ENCODE results near the gene ASXL2. TPM values are rescaled to one million over a fixed set of nuclear protein-coding genes. Genes with fewer than 3 reads are reported as not detected.
"Not testable (repeated sequence)": the region's sequence is repeated elsewhere in the genome, so short reads cannot be mapped to it uniquely, and the experiment has no call there.

ASXL2 gene
- total RNA-seq: 10 to 100 TPM; 47.9 to 58.5 TPM

DNA sequence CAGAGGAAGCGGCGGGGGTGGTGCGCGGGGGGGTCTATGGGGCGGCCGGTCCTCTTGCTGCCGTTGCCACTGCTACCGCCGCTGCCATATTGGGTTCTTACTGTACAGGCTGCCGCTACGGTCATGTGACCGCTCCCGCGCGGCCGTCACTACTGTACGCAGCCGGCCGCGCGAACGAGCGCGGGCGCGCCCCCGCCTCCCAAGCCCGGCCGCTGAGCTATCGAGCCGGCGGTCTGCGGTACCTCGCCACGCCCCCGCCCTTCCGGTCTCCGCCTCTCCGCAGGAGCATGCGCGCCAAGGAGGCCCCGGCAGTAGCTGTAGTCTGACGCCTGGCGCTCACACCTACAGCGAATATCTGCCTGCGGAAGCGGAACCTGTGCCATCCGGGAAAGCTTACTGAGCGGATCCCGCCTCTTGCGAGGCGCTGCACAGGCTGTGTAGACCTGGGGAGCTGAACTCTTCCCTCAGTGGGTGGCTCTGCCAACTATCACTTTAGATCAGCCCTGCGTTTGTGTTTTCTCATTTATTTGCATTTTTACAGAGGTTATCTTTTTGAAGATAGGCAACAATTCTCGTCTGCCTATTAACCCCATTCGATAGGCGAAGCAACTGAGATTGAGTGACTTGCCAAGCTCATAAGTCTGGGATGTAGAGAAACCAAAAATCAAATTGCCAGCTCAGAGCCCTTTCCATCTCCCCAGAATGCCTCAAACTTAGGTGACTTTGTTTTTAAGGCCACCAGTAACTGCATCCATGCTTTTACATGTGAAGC is at the start of gene ASXL2:
ASXL2 (minus strand) TSS at position 127 of the 772 bp plus-strand sequence. CDS start 265 bp downstream, outside the sequence.
- DNase-seq: peak; percentile 99
- no peaks in the 10 kb centered on the region for H3K27me3 Mint-ChIP-seq
- peaks cover 31% of the 10 kb centered on the region for H3K4me1 Mint-ChIP-seq
- ATAC-seq (ENCODE audit: low read depth): peak; percentile 91
- POLR2A ChIA-PET: interaction anchor here (0.6 to 2.2 kb wide), 24 partner anchors 8 to 1134 kb away, joined by 3 to 28 read pairs (median 3); partner anchors contain the start of genes ADGRF3, DTNB, HADHA and HADHB
- peaks cover 11% of the 10 kb centered on the region for H3K36me3 Mint-ChIP-seq
- H3K9me3 Mint-ChIP-seq: no peaks in the 10 kb centered on the region
- peak within 1 kb of the TSS; percentile 95 for H3K4me3 Mint-ChIP-seq
- H3K27ac Mint-ChIP-seq: peak within 1 kb of the TSS; percentile 95

DNA sequence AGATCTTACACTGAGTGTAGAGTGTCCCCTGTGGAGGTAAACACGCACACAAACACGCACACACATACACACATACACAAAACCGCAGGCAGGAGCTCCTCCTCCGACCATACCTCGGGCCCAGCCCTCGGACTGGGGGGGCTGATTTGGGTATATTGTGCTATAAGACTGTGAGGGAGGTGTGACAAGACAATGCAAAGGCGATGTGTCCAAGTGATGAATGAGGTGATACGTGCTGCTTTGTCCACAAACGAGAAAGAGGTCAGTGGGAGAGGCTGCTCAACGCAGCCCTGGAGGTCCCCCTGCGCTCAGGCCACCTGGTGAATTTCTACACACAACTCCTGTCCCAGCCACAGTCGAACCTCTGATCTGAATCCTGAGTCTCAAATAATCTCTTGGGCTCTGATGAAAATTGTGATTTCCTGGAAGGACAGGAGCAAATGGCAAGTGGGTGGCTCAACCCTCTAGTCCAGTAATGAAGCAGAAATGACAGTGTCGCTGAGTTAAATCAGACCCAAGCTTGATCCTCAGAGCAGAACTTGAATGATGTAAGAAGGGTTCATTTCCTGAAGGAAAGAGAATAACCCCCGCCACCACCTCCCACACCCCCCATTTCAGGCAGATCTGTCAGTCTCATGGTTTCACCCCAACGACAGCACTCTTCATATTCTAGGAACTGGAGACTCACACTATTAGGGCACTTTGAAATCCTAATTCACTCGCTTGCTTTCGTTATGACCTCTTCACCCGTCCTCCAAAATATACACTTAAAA is 48.9 kb upstream of the ASXL2 start:
- Mint-ChIP-seq H3K4me3 (no peak overlapping the region), H3K27me3 (peaks cover 9% of the 10 kb centered on the region)
- ATAC-seq (ENCODE audit: low read depth): no peak

DNA sequence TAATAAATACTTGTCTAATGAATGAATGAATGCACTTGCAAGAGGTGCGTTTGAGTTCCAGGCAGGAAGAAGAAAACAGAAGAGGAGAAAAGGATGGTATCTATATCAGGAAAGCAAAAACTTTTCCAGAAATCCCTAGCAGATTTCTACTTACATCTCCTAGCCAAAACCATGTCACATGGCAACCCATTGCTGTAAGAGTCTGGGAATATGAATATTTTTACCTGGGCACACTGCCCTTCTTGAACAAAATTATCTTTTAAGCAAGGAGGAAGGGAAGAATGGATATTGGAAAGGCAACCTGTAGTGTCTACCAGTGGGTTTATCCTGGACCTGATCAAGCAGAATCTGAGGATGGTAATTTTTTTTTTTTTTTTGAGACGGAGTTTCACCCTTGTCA is 44.2 kb upstream of the ASXL2 start:
- Mint-ChIP-seq H3K27ac (no peak overlapping the region), H3K9me3 (no peaks in the 10 kb centered on the region), H3K4me1 (no peaks in the 10 kb centered on the region), H3K4me3 (no peak overlapping the region), H3K27me3 (peaks cover 14% of the 10 kb centered on the region), H3K36me3 (peaks cover 3% of the 10 kb centered on the region)
- DNase-seq (no peak), ATAC-seq (ENCODE audit: low read depth) (no peak)
- POLR2A ChIA-PET: no interaction called here

More for the DNA sequence above, 48.9 kb upstream of the ASXL2 start:
- H3K9me3 Mint-ChIP-seq: no peaks in the 10 kb centered on the region
- POLR2A ChIA-PET: no interaction called here
- no peak for DNase-seq
- H3K27ac Mint-ChIP-seq: no peak overlapping the region
- peaks cover 6% of the 10 kb centered on the region for H3K36me3 Mint-ChIP-seq
- H3K4me1 Mint-ChIP-seq: peaks cover 3% of the 10 kb centered on the region

DNA sequence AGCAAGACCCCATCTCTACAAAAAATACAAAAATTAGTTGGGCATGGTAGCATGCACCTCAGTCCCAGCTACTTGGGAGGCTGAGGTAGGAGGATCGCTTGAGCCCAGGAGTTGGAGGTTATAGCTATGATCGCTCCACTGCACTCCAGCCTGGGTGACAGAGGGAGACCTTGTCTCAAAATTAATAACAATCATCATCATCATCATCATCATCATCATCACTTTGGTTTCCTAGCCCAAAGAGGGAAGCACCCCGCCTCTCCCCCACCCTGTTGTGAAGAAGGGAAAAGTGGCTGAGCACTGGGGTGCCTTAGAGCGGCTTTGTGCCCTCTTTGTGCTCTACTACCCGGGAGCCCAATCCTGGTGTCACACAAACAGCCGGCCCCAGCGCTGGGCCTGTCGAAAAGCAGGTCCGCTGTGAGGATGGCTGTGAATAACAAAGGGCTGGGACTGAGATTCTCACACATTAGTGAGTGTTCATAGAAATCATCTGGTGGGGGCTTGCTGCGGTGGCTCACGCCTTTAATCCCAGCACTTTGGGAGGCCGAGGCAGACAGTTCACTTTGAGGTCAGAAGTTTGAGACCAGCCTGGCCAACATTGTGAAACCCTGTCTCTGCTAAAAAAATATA is 42.6 kb upstream of the ASXL2 start:
- Mint-ChIP-seq H3K4me3 (no peak overlapping the region), H3K27ac (no peak overlapping the region), H3K4me1 (peaks cover 7% of the 10 kb centered on the region), H3K9me3 (no peaks in the 10 kb centered on the region), H3K27me3 (peaks cover 14% of the 10 kb centered on the region), H3K36me3 (no peaks in the 10 kb centered on the region)
- ATAC-seq (ENCODE audit: low read depth) (no peak), DNase-seq (no peak)
- POLR2A ChIA-PET: no interaction called here

DNA sequence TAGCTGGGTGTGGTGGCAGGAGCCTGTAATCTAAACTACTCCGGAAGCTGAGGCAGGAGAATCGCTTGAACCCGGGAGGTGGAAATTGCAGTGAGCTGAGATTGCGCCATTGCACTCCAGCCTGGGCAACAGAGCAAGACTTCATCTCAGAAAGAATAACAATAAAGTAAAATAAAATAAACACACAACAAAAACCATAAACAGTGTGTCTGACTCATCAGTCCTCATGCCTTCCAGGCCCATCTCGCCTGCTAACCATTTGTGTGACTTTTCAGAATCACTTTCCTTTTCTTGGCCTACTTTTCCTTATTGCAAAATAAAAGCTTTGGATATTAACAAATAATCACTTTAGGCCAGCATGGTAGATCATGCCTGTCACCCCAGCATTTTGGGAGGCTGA is 42.0 kb upstream of the ASXL2 start:
- no peaks in the 10 kb centered on the region for H3K9me3 Mint-ChIP-seq
- H3K4me1 Mint-ChIP-seq: peaks cover 7% of the 10 kb centered on the region
- H3K4me3 Mint-ChIP-seq: no peak overlapping the region
- DNase-seq (no peak), ATAC-seq (ENCODE audit: low read depth) (no peak)
- H3K27me3 Mint-ChIP-seq: peaks cover 14% of the 10 kb centered on the region
- no peak overlapping the region for H3K27ac Mint-ChIP-seq
- no peaks in the 10 kb centered on the region for H3K36me3 Mint-ChIP-seq
- POLR2A ChIA-PET: no interaction called here

DNA sequence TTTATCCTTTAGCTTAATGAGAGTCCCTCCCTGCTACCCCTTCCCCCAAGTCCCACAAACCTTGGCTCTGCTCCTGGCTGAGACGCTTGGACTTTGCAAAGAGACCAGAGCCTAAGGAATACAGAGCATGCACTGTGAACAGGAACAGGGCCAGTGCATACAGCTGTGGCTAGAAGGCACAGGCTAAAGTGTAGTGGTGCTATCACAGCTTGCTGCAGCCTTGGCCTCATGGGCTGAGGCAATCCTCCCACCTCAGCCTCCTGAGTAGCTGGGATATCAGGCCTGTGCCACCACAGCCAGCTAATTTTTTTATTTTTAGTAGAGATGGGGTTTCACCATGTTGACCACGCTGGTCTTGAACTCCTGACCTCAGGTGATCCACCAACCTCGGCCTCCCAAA is 39.5 kb upstream of the ASXL2 start:
- peaks cover 16% of the 10 kb centered on the region for H3K27me3 Mint-ChIP-seq
- H3K4me3 Mint-ChIP-seq: no peak overlapping the region
- DNase-seq (no peak), ATAC-seq (ENCODE audit: low read depth) (no peak)
- H3K9me3 Mint-ChIP-seq: no peaks in the 10 kb centered on the region
- H3K27ac Mint-ChIP-seq: no peak overlapping the region
- peaks cover 12% of the 10 kb centered on the region for H3K4me1 Mint-ChIP-seq
- POLR2A ChIA-PET: interaction anchor here (0.8 to 2.7 kb wide), 3 partner anchors 39 to 245 kb away, joined by 3 to 28 read pairs (median 6); partner anchors contain the start of genes ASXL2 and DTNB
- H3K36me3 Mint-ChIP-seq: no peaks in the 10 kb centered on the region

DNA sequence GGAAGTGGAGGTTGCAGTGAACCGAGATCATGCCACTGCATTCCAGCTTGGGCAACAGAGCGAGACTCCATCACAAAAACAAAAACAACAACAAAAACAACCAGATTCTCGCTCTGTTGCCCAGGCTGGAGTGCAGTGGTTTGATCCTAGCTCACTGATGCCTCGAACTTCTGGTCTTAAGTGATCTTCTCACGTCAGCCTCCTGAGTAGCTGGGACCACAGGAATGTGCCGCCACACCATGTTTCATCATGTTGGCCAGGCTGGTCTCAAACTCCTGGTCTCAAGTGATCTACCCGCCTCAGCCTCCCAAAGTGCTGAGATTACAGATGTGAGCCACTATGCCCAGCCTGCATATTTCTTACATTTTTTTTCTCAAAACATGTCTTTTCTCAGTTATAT is 39.1 kb upstream of the ASXL2 start:
- H3K9me3 Mint-ChIP-seq; ATAC-seq (ENCODE audit: low read depth): not testable (repeated sequence)
- POLR2A ChIA-PET: interaction anchor here (0.8 to 2.7 kb wide), 3 partner anchors 39 to 244 kb away, joined by 3 to 28 read pairs (median 6); partner anchors contain the start of genes ASXL2 and DTNB

DNA sequence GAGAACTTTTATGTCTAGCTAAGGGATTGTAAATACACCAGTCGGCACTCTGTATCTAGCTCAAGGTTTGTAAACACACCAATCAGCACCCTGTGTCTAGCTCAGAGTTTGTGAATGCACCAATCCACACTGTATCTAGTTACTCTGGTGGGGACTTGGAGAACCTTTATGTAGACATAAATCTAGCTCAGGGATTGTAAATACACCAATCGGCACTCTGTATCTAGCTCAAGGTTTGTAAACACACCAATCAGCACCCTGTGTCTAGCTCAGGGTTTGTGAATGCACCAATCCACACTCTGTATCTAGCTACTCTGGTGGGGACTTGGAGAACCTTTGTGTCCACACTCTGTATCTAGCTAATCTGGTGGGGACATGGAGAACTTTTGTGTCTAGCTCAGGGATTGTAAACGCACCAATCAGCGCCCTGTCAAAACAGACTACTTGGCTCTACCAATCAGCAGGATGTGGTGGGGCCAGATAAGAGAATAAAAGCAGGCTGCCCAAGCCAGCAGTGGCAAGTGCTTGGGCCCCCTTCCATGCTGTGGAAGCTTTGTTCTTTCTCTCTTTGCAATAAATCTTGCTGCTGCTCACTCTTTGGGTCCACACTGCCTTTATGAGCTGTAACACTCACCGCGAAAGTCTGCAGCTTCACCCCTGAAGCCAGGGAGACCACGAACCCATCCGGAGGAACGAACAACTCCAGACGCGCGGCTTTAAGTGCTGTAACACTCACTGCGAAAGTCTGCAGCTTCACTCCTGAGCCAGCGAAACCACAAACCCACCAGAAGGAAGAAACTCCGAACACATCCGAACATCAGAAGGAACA is 37.9 kb upstream of the ASXL2 start:
- Mint-ChIP-seq H3K4me3 (peak overlapping the region; percentile 85), H3K27me3 (peaks cover 17% of the 10 kb centered on the region), H3K4me1 (peaks cover 12% of the 10 kb centered on the region), H3K27ac (peak overlapping the region; percentile 94)
- DNase-seq (peak; percentile 64), ATAC-seq (ENCODE audit: low read depth) (peak; percentile 54)
- POLR2A ChIA-PET: interaction anchor here (1.0 to 2.7 kb wide), 4 partner anchors 37 to 243 kb away, joined by 3 to 28 read pairs (median 4); partner anchors contain the start of genes ASXL2 and DTNB
- not testable (repeated sequence) for H3K9me3 Mint-ChIP-seq, H3K36me3 Mint-ChIP-seq

More for the DNA sequence above, 39.1 kb upstream of the ASXL2 start:
- H3K27me3 Mint-ChIP-seq: peaks cover 16% of the 10 kb centered on the region
- not testable (repeated sequence) for H3K36me3 Mint-ChIP-seq, H3K4me3 Mint-ChIP-seq, DNase-seq, H3K27ac Mint-ChIP-seq
- H3K4me1 Mint-ChIP-seq: peaks cover 12% of the 10 kb centered on the region

DNA sequence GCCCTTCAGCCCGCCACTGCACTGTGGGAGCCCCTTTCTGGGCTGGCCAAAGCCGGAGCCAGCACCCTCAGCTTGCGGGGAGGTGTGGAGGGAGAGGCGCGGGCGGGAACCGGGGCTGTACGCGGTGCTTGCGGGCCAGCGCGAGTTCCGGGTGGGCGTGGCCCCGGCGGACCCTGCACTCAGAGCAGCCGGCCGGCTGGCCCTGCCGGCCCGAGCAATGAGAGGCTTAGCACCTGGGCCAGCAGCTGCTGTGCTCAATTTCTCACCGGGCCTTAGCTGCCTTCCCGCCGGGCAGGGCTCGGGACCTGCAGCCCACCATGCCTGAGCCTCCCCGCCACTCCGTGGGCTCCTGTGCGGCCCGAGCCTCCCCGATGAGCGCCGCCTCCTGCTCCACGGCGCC is 37.1 kb upstream of the ASXL2 start:
- not testable (repeated sequence) for H3K9me3 Mint-ChIP-seq; H3K27ac Mint-ChIP-seq; H3K36me3 Mint-ChIP-seq; ATAC-seq (ENCODE audit: low read depth); DNase-seq; H3K4me3 Mint-ChIP-seq
- Mint-ChIP-seq H3K27me3 (peaks cover 17% of the 10 kb centered on the region), H3K4me1 (peaks cover 12% of the 10 kb centered on the region)
- POLR2A ChIA-PET: interaction anchor here (1.2 kb wide), 1 partner anchor 63 kb away, joined by 3 read pairs; no protein-coding TSS in a partner anchor

DNA sequence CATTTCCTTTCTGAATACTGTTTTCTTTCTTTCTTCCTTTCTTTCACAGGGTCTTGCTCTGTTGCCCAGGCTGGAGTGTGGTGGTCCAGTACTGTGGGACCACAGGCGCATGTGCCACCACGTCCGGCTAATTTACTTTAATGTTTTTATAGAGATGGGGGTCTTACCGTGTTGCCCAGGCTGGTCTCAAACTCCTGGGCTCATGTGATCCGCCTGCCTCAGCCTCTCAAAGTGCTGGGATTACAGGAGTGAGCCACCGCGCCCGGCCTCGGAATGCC is 35.3 kb upstream of the ASXL2 start:
- H3K4me3 Mint-ChIP-seq; ATAC-seq (ENCODE audit: low read depth); H3K27ac Mint-ChIP-seq; H3K9me3 Mint-ChIP-seq; H3K36me3 Mint-ChIP-seq; POLR2A ChIA-PET; DNase-seq: not testable (repeated sequence)
- H3K4me1 Mint-ChIP-seq: peaks cover 12% of the 10 kb centered on the region
- peaks cover 15% of the 10 kb centered on the region for H3K27me3 Mint-ChIP-seq

DNA sequence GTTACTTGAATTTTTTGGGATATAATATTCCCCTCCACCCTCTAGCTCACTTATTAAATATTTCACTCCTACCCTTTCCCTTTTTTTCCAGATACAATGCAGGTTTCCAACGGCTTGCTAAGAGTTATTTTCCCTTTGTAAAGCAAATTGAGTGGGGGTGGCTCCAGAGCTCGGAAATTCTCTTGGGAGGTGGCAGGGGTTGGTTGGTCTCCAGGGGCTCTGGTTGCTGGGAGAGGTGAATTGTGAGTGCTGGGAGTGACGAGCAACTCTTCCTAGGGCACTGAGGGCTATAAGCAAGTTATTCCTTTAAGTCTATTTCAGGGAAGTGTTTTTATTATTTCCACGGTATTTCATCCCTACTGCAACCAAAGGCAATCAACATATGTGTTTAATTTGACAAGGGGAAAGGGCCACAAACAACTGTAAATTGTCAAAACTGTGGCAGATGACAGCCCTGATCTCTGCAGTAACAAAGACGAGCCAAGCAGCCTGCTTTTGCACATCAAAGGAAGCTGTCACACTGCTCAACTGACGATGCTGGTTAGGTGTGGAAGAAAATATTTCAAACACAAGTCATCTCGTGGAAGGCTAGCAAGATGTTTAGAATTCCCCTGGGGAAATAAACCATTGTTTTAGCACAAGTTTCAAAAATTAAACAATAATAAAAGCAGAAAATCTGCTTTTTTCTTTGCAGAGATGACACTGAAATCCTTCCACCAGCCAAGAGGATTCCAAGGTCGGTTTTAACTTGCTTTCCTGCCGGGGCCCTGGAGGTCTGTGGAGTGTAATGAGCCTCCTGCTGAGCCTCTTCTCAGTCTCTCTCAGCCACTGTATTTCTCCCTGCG is 34.8 kb upstream of the ASXL2 start:
- H3K27ac Mint-ChIP-seq: no peak overlapping the region
- H3K4me1 Mint-ChIP-seq: peaks cover 12% of the 10 kb centered on the region
- H3K4me3 Mint-ChIP-seq: no peak overlapping the region
- H3K27me3 Mint-ChIP-seq: peaks cover 15% of the 10 kb centered on the region
- H3K9me3 Mint-ChIP-seq: no peaks in the 10 kb centered on the region
- no peaks in the 10 kb centered on the region for H3K36me3 Mint-ChIP-seq
- POLR2A ChIA-PET: no interaction called here
- ATAC-seq (ENCODE audit: low read depth) (peak; percentile 38), DNase-seq (no peak)

DNA sequence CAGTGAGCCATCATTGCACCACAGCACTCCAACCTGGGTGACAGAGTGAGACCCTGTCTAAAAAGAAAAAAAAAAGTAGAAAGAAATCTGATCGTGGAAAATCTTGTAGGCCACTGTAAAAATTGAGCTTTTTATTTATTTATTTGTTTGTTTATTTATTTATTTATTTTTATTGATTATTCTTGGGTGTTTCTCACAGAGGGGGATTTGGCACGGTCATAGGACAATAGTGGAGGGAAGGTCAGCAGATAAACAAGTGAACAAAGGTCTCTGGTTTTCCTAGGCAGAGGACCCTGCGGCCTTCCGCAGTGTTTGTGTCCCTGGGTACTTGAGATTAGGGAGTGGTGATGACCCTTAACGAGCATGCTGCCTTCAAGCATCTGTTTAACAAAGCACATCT is 31.3 kb upstream of the ASXL2 start:
- peaks cover 20% of the 10 kb centered on the region for H3K27me3 Mint-ChIP-seq
- H3K9me3 Mint-ChIP-seq; DNase-seq; H3K27ac Mint-ChIP-seq; H3K4me1 Mint-ChIP-seq; ATAC-seq (ENCODE audit: low read depth); POLR2A ChIA-PET; H3K4me3 Mint-ChIP-seq; H3K36me3 Mint-ChIP-seq: not testable (repeated sequence)
